H1 (cell line): ENCODE results near the gene AOPEP. TPM values are rescaled to one million over a fixed set of nuclear protein-coding genes. Genes with fewer than 3 reads are reported as not detected.

Source experiments
- CREB1 ChIP-seq: IDR thresholded peaks from 2 replicates; pipeline ENCODE4 v1.6.1; 2012; ENCODE audit warnings: inconsistent platforms
- CTBP2 ChIP-seq: IDR thresholded peaks from 2 replicates; pipeline ENCODE4 v1.7.0; 2011; ENCODE audit warnings: borderline replicate concordance, mild to moderate bottlenecking, moderate library complexity, mixed read lengths, low read length; ENCODE audit not compliant: insufficient read depth, insufficient read length
- KDM1A ChIP-seq: fragments of 200-600, 300-600 bp; sonication (generic); IDR thresholded peaks from 2 replicates; pipeline ENCODE4 v1.7.1; 2016; ENCODE audit warnings: mild to moderate bottlenecking, low read length, borderline replicate concordance
- MAFK ChIP-seq: IDR thresholded peaks from 2 replicates; pipeline ENCODE4 v1.6.1; 2012; ENCODE audit warnings: low read depth, mild to moderate bottlenecking, improper control_type of control experiment, low read length
- MAX ChIP-seq: IDR thresholded peaks from 2 replicates; pipeline ENCODE4 v1.6.1; 2012; ENCODE audit warnings: inconsistent platforms
- POU5F1 ChIP-seq: IDR thresholded peaks from 2 replicates; pipeline ENCODE4 v1.6.1; 2011; ENCODE audit warnings: low read depth, mild to moderate bottlenecking, low read length, moderate library complexity
- RAD21 ChIP-seq, 2 experiments: IDR thresholded peaks in 1 of 2; conservative IDR thresholded peaks in 1 of 2; 2 replicates each; pipeline ENCODE4 v1.6.1; 2011; ENCODE audit warnings: low read depth in 2 of 2, low read length in 2 of 2, improper control_type of control experiment in 1 of 2, inconsistent platforms in 1 of 2, mild to moderate bottlenecking in 1 of 2, moderate library complexity in 1 of 2
- SIRT6 ChIP-seq: IDR thresholded peaks from one replicate; pipeline ENCODE4 v1.7.1; 2012; ENCODE audit warnings: low read length, inconsistent platforms
- TAF1 ChIP-seq: IDR thresholded peaks from 2 replicates; pipeline ENCODE4 v1.6.1; 2011; ENCODE audit warnings: mild to moderate bottlenecking, low read depth, low read length
- polyA plus RNA-seq, 7 experiments: library from polyadenylated mRNA; depleted of rRNA in 3 of 7; stranded (reverse) in 5 of 7; unstranded in 2 of 7; fragments of >200 nt in 5 of 7; fragments of 200-250 nt in 2 of 7; gene quantifications; 1 replicate in 5 of 7; 2 replicates in 1 of 7; 4 replicates in 1 of 7; pipeline versions ENCODE4 v1.2.1 to v1.2.3, GENCODE V29; 2011 to 2013; ENCODE audit warnings: missing spikeins in 2 of 7, mixed read lengths in 2 of 7
- total RNA-seq: library from RNA; stranded (reverse); fragmentation: NEBNext Ultra II Directional; extraction: Animal tissue kit (Norgen Biotek cat#: 25700); gene quantifications from 2 replicates; pipeline ENCODE4 v1.2.1, GENCODE V29; 2021
- TF ChIP-seq, protein P1 (sequence below): fragments of 300-600 bp; sonication (generic); IDR thresholded peaks from 2 replicates; pipeline ENCODE4 v1.7.1; 2012; ENCODE audit warnings: low read length, moderate library complexity, mild to moderate bottlenecking, inconsistent platforms; ENCODE audit not compliant: insufficient replicate concordance
- TF ChIP-seq, protein P2 (sequence below): IDR thresholded peaks from 2 replicates; pipeline ENCODE4 v1.6.1; 2011; ENCODE audit warnings: low read depth, mild to moderate bottlenecking, low read length; ENCODE audit not compliant: insufficient read depth

AOPEP gene
- total and polyA plus RNA-seq, 2 of the 8 experiments (the other 6 are each of a cell fraction or from before 2014, with no cell fraction given): 6.1 to 14.3 TPM

DNA sequence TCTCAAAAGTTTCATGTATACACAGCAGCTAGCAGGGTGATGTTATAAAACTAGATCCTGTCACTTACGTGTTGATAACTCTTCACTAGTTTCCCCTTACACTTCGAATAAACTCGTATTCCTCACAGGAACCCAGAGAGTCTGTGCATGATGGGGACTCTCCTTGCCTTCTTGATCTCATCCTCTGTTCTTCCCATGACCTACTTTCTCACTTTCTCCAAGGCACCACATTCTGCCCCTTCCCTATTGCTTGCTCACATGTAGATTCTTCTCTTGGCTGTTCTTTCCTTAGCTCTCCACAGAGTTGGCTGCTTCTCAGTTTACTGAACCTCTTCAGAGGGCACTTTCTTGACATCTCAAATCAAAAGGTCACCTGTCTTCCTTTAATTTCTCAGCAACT lies 1.2 kb upstream of the AOPEP start (continued):
- TF ChIP-seq, protein P1, sequence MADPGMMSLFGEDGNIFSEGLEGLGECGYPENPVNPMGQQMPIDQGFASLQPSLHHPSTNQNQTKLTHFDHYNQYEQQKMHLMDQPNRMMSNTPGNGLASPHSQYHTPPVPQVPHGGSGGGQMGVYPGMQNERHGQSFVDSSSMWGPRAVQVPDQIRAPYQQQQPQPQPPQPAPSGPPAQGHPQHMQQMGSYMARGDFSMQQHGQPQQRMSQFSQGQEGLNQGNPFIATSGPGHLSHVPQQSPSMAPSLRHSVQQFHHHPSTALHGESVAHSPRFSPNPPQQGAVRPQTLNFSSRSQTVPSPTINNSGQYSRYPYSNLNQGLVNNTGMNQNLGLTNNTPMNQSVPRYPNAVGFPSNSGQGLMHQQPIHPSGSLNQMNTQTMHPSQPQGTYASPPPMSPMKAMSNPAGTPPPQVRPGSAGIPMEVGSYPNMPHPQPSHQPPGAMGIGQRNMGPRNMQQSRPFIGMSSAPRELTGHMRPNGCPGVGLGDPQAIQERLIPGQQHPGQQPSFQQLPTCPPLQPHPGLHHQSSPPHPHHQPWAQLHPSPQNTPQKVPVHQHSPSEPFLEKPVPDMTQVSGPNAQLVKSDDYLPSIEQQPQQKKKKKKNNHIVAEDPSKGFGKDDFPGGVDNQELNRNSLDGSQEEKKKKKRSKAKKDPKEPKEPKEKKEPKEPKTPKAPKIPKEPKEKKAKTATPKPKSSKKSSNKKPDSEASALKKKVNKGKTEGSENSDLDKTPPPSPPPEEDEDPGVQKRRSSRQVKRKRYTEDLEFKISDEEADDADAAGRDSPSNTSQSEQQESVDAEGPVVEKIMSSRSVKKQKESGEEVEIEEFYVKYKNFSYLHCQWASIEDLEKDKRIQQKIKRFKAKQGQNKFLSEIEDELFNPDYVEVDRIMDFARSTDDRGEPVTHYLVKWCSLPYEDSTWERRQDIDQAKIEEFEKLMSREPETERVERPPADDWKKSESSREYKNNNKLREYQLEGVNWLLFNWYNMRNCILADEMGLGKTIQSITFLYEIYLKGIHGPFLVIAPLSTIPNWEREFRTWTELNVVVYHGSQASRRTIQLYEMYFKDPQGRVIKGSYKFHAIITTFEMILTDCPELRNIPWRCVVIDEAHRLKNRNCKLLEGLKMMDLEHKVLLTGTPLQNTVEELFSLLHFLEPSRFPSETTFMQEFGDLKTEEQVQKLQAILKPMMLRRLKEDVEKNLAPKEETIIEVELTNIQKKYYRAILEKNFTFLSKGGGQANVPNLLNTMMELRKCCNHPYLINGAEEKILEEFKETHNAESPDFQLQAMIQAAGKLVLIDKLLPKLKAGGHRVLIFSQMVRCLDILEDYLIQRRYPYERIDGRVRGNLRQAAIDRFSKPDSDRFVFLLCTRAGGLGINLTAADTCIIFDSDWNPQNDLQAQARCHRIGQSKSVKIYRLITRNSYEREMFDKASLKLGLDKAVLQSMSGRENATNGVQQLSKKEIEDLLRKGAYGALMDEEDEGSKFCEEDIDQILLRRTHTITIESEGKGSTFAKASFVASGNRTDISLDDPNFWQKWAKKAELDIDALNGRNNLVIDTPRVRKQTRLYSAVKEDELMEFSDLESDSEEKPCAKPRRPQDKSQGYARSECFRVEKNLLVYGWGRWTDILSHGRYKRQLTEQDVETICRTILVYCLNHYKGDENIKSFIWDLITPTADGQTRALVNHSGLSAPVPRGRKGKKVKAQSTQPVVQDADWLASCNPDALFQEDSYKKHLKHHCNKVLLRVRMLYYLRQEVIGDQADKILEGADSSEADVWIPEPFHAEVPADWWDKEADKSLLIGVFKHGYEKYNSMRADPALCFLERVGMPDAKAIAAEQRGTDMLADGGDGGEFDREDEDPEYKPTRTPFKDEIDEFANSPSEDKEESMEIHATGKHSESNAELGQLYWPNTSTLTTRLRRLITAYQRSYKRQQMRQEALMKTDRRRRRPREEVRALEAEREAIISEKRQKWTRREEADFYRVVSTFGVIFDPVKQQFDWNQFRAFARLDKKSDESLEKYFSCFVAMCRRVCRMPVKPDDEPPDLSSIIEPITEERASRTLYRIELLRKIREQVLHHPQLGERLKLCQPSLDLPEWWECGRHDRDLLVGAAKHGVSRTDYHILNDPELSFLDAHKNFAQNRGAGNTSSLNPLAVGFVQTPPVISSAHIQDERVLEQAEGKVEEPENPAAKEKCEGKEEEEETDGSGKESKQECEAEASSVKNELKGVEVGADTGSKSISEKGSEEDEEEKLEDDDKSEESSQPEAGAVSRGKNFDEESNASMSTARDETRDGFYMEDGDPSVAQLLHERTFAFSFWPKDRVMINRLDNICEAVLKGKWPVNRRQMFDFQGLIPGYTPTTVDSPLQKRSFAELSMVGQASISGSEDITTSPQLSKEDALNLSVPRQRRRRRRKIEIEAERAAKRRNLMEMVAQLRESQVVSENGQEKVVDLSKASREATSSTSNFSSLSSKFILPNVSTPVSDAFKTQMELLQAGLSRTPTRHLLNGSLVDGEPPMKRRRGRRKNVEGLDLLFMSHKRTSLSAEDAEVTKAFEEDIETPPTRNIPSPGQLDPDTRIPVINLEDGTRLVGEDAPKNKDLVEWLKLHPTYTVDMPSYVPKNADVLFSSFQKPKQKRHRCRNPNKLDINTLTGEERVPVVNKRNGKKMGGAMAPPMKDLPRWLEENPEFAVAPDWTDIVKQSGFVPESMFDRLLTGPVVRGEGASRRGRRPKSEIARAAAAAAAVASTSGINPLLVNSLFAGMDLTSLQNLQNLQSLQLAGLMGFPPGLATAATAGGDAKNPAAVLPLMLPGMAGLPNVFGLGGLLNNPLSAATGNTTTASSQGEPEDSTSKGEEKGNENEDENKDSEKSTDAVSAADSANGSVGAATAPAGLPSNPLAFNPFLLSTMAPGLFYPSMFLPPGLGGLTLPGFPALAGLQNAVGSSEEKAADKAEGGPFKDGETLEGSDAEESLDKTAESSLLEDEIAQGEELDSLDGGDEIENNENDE: no peak
- TF ChIP-seq POU5F1 (no peak), RAD21 (IDR thresholded peaks at IDR 0.05 in 1 of 2, conservative IDR thresholded peaks at IDR 0.05 in 1 of 2; ENCODE audit: low read depth in 2 of 2, low read length in 2 of 2) (no peak), CTBP2 (no peak), MAX (no peak), CREB1 (no peak), KDM1A (no peak), TAF1 (no peak), MAFK (no peak), SIRT6 (no peak)
- TF ChIP-seq, protein P2, sequence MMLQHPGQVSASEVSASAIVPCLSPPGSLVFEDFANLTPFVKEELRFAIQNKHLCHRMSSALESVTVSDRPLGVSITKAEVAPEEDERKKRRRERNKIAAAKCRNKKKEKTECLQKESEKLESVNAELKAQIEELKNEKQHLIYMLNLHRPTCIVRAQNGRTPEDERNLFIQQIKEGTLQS: no peak
